Stimulated activated naive CD4-positive, alpha-beta T cell (primary cell): ENCODE measurements around the gene LONRF2.

ENCODE experiments used
- DNase-seq, 6 experiments: peaks; one replicate each; lab custom pipeline; 2025; lab: John Stamatoyannopoulos, UW

Gene LONRF2

GRCh38 chr2:100301881-100302584 is 20.3 kb downstream of the LONRF2 start:
- DNase-seq: no peak

DNA sequence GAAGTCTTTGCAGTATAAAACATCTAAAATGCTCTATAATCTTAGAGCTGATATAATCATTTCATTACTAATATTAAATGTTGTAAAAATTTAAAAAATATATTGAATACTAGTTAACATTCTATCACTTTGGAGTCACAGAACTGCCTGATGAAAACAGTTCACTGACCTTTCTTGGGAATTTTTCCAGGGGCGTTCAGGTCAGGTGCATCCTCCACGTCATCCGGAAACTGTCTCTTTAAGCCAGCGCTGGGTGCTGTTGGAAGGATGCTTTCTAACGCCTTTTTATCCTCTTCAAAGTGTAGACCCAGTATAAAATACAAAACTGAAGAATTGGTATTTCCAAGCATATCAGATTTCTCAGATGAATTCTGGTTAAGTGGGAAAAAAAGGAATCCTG is 22.8 kb downstream of the LONRF2 start:
- DNase-seq: no peak

- no peak for DNase-seq
These were observed 24.8 kb downstream of the LONRF2 start for GRCh38 chr2:100297511-100297910.

DNA sequence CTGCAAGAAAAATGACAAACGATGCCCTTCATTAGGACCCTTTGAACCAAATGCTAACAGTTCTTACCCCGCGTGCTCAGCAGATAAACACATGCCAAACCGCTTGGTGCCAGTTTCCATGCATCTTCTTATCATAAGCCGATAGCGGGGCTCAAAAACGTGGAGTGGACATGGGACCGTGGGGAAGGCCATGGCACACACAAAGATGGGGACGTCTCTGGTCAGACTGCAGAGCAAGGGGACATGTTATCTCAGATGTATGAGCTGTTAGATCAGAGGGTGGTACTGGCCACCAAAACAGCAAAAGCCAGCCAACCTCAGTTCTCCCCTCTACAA is 28.2 kb downstream of the LONRF2 start:
- no peak for DNase-seq

GRCh38 chr2:100293341-100294161 is 28.8 kb downstream of the LONRF2 start:
- no peak for DNase-seq

DNA sequence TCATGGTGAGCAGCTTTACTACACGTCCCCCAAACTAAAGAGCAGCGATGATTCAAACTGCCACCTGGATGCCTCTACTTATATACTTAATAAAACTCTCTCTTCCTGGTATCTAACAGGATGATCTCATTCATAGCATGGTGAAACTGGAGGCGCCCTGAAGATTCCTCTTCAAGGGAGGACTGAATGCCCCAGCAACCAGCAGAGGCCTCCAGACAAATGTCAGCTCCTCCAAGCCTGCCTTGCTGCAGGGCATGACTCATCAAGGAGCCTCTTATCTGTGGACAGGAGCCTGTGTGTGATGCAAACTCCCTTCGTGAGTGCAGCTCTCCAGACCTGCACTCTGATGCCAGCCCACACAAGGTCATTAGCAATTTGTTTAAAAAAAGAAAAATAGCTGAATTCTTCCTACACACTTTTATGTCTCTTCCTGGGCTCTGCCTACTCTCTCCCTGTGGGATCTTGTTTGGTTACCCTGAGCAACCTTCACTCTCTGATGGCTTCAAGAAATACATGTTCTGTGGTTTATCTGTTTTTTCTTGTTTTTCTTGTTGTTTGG is 30.2 kb downstream of the LONRF2 start:
- no peak for DNase-seq

DNA sequence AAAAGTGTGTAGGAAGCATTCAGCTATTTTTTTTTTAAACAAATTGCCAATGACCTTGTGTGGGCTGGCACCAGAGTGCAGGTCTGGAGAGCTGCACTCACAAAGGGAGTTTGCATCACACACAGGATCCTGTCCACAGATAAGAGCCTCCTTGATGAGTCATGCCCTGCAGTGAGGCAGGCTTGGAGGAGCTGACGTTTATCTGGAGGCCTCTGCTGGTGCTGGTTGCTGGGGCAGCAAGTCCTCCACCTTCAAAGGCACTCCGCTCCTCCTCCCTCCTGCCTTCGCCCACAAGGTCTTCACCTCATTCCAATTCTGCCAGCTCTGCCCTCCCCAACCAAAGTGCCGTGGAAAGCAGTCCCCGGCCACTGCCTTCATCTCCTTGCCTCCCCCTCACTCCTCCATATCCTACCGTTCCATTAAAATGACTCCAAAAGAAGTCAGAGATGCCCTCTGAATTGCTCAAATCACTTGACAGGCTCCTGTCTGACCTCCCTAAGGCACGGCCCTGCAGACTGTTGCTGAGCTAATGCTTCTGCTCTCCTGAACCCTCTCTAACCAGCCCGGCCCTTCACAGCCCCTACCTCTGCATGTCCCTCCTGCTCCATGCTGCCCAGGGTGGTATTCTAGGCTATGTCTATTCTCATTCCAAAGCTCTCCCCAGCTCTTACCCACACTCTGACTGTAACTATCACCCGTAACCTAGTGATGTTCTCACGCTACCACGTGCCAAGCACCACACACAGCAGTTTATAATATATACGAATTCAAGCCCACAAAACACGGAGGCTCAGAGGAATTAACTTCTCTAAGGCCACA is 30.9 kb downstream of the LONRF2 start:
- DNase-seq: no peak

DNA sequence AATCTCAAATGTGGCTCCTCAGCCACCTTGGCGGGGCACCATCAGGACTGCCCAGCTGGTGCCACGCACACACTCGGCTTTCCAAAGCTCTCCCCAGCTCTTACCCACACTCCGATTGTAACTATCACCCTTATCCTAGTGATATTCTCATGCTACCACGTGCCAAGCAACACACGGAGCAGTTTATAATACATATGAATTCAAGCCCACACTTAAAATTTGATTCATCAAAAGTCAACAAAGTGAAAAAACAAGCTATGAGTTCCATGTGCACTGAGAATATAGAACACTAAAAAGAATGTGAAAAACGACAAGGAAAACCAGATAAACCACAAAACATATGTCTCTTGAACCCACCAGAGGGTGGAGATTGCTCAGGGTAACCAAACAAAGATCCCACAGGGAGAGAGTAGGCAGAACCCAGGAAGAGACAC is 31.6 kb downstream of the LONRF2 start:
- DNase-seq: no peak

DNA sequence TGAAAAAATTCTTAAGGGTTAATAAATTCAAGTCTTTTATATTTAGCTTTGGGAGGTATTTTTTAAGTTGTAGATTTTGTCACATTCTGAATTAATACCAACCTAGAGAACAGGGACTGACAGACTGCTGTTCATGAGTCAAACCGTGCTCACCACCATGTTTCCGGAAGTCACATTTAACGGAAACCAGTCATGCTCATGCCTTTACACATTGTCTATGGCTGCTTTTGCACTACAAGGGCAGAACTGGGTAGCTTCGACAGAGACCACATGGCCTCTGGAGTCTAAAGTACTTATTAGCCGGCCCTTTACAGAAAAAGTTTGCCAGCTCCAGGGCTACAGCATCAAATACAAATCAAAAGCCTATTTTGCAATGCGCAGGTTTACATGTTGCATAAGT is 33.3 kb downstream of the LONRF2 start:
- no peak for DNase-seq

DNA sequence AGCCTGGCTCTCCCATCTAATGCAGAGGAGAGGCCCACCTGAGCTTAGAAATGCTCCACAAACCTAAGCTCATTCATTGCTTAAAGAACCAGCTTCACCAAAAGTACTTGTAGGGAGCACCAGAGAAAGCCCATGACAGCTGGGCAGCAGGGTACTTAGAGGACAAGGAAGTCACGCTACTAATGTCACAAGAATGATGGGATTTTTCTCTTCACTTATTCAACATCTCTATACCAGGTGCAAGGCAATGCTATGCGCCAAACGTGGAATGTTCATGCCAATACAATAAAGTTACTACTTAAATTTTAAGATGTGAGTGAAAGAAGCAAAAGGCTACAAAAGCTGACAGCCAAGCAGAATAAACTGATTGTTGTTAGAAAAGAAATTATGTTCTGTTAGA is 36.0 kb downstream of the LONRF2 start:
- DNase-seq: no peak

- DNase-seq: no peak
These were observed 36.6 kb downstream of the LONRF2 start for GRCh38 chr2:100285691-100286090.

GRCh38 chr2:100285011-100285410 is 37.3 kb downstream of the LONRF2 start:
- no peak for DNase-seq

DNA sequence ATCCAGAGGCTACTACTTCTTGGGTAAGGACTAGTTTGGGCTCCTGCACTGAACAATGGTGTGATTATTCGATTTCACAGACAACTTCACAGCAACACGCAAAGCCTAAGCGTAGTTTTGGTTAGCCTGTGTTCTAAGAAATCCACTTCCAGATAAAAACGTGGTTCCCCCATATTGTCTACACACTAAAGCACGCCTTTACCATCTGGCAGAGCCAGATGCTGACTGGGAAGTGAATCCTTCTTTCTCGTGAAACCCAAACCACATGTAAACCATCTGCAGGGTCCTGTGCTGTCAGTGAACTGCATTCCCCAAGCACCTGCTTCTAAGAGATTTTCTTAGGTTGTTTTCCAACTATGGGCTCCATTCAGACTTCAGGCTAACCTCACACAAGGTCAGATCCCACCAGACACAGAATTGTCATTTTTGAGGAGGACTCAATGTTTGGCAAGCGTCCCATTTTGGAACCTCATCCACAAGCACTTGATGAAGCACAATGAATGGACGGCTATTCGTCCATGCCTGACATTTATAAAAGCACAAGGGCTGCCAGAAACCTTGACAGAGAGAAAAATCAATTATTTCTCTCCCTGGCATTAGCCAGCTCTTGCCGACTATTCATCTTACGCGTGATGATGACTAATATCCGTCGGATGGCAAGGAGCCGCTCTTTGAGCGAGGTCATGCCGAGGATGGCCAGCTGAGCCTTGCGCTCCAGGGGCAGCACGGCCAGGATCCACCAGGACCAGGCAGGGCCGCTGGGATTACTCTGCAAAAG is 38.4 kb downstream of the LONRF2 start:
- DNase-seq: no peak

DNA sequence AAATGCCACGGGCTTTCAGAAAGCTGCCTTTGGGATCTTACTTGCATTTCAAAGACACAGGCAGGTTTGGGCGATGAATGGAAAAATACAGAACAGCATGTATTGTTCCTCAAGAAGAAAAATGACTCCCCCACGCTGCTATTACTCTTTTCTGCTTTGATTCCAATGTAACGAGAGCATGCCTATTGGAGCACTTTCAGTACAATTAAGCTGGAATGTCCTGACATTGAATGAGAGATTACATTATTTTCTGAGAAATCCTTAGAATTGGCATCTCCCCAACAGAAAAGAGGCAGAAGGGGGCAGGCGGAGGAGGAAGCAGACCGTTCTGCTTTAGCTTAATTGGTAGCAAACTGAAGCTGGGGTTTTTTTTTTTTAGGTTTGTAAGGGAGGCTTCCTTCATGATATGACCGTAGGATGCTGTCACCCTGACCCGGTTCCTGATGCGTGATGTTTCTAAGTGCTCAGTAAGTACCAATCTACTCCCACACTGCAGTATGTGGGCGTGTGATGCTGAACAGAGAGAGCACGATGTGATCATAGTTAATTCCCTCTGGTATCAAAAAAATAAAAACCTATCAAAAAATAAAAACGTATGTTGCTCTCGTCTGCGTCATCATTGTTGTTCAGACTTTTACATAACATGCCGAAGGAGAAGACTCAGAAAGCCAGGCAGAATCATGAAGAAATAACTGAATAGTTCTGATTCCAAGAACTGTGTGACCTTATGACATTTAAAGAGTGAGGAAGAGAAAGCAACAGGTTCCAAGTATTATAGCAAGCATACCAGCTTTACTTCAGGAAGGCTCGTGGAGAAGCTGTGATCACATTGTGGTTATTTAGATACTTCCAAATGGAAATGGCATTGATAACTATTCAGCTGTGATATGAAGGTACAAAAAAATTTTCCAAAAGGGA is 40.5 kb downstream of the LONRF2 start:
- DNase-seq: no peak

DNA sequence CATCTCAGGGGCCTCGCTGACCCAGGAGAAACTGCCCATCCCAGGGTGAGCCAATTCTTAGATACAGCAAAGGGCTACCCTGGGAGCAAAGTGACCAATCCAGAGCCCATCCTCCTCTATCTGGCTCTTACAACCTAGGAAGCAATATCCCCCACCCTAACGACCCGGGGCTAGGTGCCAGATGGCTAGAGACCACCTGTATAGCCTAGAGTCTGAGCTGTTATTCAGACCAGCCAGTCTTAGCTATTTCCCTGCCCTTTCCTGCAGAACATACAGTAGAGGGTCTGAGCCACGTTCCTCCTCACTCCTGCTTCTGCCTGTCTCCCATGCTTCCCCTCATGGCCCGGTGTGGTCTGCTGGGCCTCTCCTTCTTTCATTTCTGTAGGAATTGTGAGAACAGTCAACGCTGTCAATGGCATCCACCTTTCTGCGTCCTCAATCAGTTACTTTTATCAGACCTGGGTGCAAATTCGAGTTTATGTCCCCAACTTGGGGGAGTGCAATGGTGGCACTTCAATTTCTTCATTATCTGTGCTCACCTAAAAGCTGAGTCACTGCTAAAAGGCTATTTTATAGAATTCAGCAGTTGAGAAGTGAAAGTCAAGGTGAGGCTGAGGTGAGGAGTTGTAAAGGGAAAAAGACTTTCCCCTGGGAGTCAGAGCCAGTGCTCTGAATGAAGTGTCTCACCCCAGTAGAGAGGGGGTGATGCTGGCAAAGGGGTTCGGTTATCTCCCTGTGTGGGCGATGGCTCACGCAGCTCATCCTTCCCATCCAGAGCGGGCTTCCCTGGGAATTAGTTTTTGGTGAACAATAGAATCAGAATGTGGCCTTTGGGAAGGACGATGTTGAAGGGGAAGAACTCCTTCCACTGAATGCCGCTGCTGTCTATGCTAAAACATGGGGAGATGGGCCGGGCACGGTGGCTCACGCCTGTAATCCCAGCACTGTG is 42.4 kb downstream of the LONRF2 start:
- DNase-seq: no peak

GRCh38 chr2:100278986-100279385 is 43.3 kb downstream of the LONRF2 start:
- no peak for DNase-seq

DNA sequence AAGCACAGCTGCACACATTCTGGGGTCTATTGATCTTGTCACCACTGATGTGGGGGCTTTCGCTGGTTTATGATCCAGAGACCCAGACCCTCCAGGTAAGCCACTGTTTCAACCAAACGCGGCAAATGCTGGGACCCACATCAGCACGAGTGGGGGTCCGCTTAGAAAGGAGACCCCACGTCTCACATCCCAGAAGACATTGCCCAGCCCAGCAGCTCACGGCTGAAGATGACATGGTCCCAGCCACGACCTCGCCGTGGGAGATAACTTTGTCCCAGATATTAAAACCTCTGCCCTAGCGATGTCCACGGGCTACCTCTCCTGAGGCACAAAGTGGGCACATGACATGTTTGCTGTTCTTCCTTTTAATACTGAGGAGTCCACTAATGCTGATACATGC is 43.8 kb downstream of the LONRF2 start:
- DNase-seq: no peak

DNA sequence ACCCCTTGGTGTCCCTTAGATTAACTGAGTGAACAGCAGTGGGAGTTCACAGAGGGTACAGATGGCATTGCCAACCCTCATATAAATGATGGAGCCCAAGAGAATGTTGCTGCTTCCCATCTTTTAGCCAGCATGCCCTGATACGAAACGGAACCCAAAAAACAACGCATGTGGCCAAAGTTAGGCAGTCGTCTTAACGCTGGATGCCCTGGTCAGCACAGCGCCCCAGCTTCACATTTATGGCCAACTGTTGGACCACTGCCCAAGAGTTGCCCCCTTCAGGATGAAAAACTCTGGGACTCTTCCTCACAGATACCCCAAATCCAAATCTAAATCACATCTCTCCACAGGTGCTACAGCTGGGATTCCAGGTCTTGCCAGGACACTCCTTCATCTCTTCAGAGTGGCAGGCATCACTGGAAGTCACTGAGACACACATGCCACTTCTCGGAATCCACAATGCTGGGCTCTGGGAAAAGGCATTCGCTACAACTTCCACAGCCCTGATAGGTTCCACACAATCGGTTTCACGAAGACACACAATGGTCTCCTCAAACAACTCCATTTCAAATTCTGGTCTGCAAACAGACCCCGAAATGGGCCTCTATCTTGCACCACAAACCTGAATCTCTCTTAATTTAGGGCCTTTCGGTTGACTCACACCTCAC is 44.6 kb downstream of the LONRF2 start:
- DNase-seq: no peak

DNA sequence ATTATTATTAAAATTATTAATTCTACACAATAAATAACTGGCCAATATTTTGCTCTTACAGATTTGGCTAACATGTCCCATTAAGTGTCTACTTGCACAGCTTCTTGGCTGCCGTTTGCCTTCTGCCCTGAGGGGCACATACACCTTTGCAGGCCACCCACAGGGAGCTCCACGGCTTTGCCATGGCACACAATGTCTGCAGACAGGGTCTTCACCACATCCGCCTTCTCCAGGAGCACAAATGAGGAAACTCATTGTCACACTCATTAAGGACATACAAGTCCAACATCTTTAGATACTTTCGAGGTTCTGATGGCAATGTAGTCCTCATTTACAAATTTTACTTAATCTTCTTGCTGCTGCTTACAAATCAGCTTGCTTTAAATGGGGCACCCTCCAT is 45.6 kb downstream of the LONRF2 start:
- no peak for DNase-seq
